ENCODE results near the gene PLPP4. TPM values are rescaled to one million over a fixed set of nuclear protein-coding genes. Genes with fewer than 3 reads are reported as not detected.

Gene PLPP4
- total RNA-seq, 1 experiment from 2014 or later = not detected

DNA sequence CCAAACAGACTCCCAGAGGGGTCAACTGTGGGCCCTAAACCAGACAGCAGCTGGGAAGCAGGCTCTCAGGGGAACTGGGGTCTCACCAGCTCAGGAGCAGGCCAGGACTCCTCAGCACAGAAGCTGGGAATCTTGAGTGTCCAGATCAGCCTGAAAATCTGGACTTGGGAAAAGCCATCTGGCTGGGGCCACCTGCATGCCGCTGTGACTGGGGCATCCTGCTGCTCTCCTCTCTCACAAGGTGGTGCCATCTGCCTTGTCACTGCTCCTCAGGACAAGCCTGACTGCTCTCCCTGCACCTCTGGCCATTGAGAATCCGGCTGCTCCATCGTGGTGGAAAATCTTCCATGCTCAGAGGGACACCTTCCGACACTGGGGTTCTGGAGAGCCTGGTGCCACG, 141.4 kb downstream of the PLPP4 start:
- intact Hi-C loops (cut with micrococcal nuclease; ENCODE audit: unreplicated experiment) = no loop called here
- no TSS peak for BruUV-seq (replicated peaks)
- no peak for DNase-seq (ENCODE audit: low spot score)
- Histone ChIP-seq H3K27me3 (replicated peaks; ENCODE audit: insufficient read depth, low read depth, low read length, poor library complexity) (peaks cover 39% of the 10 kb centered on the region), H3K36me3 (ENCODE audit: insufficient read depth, low read length, poor library complexity, severe bottlenecking) (no peaks in the 10 kb centered on the region), H3K9me3 (ENCODE audit: low read depth, low read length, poor library complexity, severe bottlenecking) (no peaks in the 10 kb centered on the region), H3K27ac (ENCODE audit: low read depth, low read length, poor library complexity, severe bottlenecking) (no peak overlapping the region), H3K4me1 (ENCODE audit: insufficient read depth, low read length, poor library complexity, severe bottlenecking) (no peaks in the 10 kb centered on the region), H3K4me3 (ENCODE audit: low read depth, low read length, poor library complexity, severe bottlenecking) (no peak overlapping the region)
- TF ChIP-seq EZH2 (IDR thresholded peaks at IDR 0.05; ENCODE audit: borderline replicate concordance, low read depth, low read length, poor library complexity, severe bottlenecking) = no peak
- TF ChIP-seq CTCF (conservative IDR thresholded peaks at IDR 0.05; ENCODE audit: low read depth, low read length) = no peak
- ChIA-PET CTCF (no interaction called here), POLR2A (ENCODE audit: low non-redundant PET) (no interaction called here)

DNA sequence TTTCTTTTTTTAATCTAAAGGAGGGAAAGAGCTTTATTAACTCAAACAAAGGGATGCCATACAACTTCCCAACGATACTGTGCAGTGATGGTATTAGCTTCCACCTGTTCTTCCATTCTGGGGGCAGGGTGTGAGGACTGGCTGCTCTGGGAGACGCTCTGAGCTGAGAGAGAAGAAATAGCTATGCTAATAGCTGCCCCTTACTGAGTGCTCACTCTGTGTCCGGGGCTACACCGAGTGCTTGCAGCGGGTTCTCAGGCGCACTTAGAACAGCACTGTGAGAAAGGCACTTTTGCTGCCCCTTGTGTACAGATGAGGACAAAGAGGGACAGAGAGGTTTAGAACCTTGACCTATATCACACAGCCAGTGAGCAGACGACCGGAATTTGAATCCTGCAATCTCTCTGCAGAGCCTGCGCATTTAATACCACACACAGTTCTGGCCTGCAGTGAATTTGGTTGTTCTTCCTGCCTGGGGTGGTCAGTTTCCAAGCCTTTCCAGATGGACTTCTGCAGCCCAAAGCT, 142.2 kb downstream of the PLPP4 start:
- no peaks in the 10 kb centered on the region for H3K9me3 ChIP-seq (ENCODE audit: low read depth, low read length, poor library complexity, severe bottlenecking)
- BruUV-seq (replicated peaks) = no TSS peak
- no peaks in the 10 kb centered on the region for H3K36me3 ChIP-seq (ENCODE audit: insufficient read depth, low read length, poor library complexity, severe bottlenecking)
- H3K27me3 ChIP-seq (replicated peaks; ENCODE audit: insufficient read depth, low read depth, low read length, poor library complexity) = peaks cover 38% of the 10 kb centered on the region
- POLR2A ChIA-PET (ENCODE audit: low non-redundant PET) = no interaction called here
- CTCF ChIA-PET = no interaction called here
- TF ChIP-seq CTCF (conservative IDR thresholded peaks at IDR 0.05; ENCODE audit: low read depth, low read length) (no peak), EZH2 (IDR thresholded peaks at IDR 0.05; ENCODE audit: borderline replicate concordance, low read depth, low read length, poor library complexity, severe bottlenecking) (no peak)
- H3K4me3 ChIP-seq (ENCODE audit: low read depth, low read length, poor library complexity, severe bottlenecking) = no peak overlapping the region
- no peak for DNase-seq (ENCODE audit: low spot score)
- intact Hi-C loops (cut with micrococcal nuclease; ENCODE audit: unreplicated experiment) = no loop called here
- H3K4me1 ChIP-seq (ENCODE audit: insufficient read depth, low read length, poor library complexity, severe bottlenecking) = no peaks in the 10 kb centered on the region
- no peak overlapping the region for H3K27ac ChIP-seq (ENCODE audit: low read depth, low read length, poor library complexity, severe bottlenecking)

DNA sequence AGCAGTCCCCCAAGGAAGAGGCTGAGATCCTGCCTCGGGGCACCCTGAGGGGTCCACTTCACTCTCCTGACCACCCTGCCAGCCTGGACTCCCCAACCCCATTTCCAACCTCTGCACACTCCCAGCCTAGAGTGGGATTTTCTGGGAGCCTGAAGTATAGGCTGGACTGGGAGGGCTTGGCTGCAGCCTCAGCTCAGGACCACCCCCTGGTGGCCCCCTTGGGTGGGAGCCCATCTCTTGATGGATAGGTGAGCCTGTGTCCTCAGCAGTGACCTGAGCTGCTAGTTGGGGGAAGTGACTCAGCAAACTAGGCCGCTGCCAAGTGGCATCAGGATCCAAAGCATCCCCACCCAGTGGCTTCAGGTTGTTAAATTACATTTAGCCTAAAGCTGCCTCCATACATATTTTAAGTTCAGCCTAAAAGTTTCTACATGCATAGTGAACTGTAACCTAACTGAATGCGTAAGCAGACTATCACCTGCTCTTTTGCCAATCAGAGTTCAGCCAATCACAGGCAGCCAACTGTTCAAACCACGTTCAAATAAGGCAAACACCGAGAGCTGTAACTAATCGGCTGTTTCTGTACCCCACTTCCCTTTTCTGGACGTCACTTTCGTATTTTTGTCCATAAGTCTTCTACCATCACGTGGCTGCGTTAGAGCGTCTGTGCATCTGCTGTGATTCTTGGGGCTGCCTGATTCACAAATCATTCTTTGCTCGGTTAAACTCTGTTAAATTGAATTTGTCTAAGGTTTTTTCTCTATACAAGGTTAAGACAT, 144.0 kb downstream of the PLPP4 start:
- TF ChIP-seq CTCF (conservative IDR thresholded peaks at IDR 0.05; ENCODE audit: low read depth, low read length) = 0 out of 2 replicates have a peak, but pooled peaks have one; percentile 23
- no peak for TF ChIP-seq EZH2 (IDR thresholded peaks at IDR 0.05; ENCODE audit: borderline replicate concordance, low read depth, low read length, poor library complexity, severe bottlenecking)
- H3K27ac ChIP-seq (ENCODE audit: low read depth, low read length, poor library complexity, severe bottlenecking) = no peak overlapping the region
- no TSS peak for BruUV-seq (replicated peaks)
- intact Hi-C loops (cut with micrococcal nuclease; ENCODE audit: unreplicated experiment) = no loop called here
- H3K27me3 ChIP-seq (replicated peaks; ENCODE audit: insufficient read depth, low read depth, low read length, poor library complexity) = peaks cover 25% of the 10 kb centered on the region
- DNase-seq (ENCODE audit: low spot score) = peak; percentile 3
- ChIA-PET CTCF (no interaction called here), POLR2A (ENCODE audit: low non-redundant PET) (no interaction called here)
- H3K36me3 ChIP-seq (ENCODE audit: insufficient read depth, low read length, poor library complexity, severe bottlenecking) = no peaks in the 10 kb centered on the region
- no peaks in the 10 kb centered on the region for H3K4me1 ChIP-seq (ENCODE audit: insufficient read depth, low read length, poor library complexity, severe bottlenecking)
- no peaks in the 10 kb centered on the region for H3K9me3 ChIP-seq (ENCODE audit: low read depth, low read length, poor library complexity, severe bottlenecking)
- H3K4me3 ChIP-seq (ENCODE audit: low read depth, low read length, poor library complexity, severe bottlenecking) = no peak overlapping the region
